ENCODE results near the gene POLN.
"Not testable (repeated sequence)": the region's sequence is repeated elsewhere in the genome, so short reads cannot be mapped to it uniquely, and the experiment has no call there.

POLN gene

DNA sequence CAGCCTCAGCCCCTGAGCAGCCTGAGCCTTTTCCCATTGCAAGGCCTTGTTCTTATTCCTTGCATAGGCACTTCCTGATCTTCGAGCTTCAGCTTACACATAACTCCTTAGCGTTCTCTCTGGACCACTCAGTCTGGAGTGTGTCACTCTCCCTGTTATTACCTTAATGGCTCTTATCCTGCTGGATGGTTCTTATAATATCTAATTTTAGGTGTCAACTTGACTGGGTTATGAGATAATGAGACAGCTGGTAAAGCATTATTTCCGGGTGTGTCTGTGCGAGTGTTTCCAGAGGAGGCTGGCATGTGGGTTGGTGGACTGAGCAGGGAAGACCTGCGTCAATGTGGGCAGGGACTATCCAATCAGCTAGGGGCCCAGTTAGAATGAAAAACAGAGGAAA is 75.7 kb downstream of the POLN start:
- Histone ChIP-seq H3K9ac (ENCODE audit: insufficient read length) (no peak overlapping the region), H3K9me3 (ENCODE audit: low read depth, low read length) (no peaks in the 10 kb centered on the region), H3K27ac (no peak overlapping the region), H3K36me3 (ENCODE audit: insufficient read depth, low read length) (no peaks in the 10 kb centered on the region; the same call in 1 of the 2 replicates), H3K4me3 (no peak overlapping the region)
- TF ChIP-seq EZH2 (IDR thresholded peaks at IDR 0.05) (no peak), FOXP2 (optimal IDR thresholded peaks at IDR 0.05; ENCODE audit: control extremely low read depth, extremely low read length, insufficient read depth) (no peak), POLR2AphosphoS5 (IDR thresholded peaks at IDR 0.05; ENCODE audit: borderline replicate concordance, low read depth, low read length) (no peak)
- DNase-seq (ENCODE audit: low read depth, low spot score) = no peak

DNA sequence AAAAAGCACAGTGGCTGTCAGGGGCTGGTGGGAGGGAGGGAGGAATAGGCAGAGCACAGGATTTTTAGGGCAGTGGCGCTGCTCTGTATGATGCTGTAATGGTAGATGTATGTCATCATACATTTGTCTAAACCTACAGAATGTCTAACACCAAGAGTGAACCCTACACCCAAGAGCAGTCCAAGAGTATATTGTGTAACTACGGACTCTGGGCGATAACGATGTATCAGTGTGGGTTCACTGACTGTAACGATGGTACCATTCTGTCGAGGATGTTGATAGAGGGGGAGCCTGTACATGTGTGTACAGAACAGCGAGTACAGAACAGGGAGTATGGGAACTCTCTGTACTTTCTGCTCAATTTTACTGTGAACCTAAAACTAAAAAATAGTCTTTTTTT is 76.5 kb downstream of the POLN start:
- no peak for TF ChIP-seq FOXP2 (optimal IDR thresholded peaks at IDR 0.05; ENCODE audit: control extremely low read depth, extremely low read length, insufficient read depth)
- TF ChIP-seq POLR2AphosphoS5 (IDR thresholded peaks at IDR 0.05; ENCODE audit: borderline replicate concordance, low read depth, low read length) = no peak
- Histone ChIP-seq H3K27ac (no peak overlapping the region), H3K4me3 (no peak overlapping the region), H3K9me3 (ENCODE audit: low read depth, low read length) (no peaks in the 10 kb centered on the region), H3K36me3 (ENCODE audit: insufficient read depth, low read length) (no peaks in the 10 kb centered on the region; the same call in 1 of the 2 replicates), H3K9ac (ENCODE audit: insufficient read length) (no peak overlapping the region)
- DNase-seq (ENCODE audit: low read depth, low spot score) = no peak

DNA sequence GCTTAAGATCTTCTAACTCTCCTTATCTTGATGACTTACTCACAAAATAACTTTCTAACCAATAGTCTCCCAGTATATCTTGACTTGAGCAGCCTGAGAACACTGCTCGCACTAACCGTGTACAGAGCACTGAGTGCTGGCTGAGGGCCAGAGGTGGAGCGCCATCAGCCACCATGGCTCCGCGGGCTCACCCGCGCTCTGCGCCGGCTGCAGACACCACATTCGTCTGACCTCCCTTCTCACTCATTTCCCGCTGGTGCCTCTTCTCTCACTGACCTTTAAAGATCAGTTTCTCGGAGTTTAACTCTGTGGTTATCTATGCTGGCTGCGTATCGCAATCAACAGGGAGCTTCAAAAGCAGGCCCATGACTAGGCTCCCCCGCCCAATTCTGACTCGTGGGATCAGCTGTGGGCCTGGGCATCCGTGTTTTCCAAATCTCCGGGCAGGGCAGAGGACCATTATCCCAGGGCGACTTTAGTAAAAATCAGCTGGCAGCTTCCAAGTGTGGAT is 78.6 kb downstream of the POLN start:
- TF ChIP-seq POLR2AphosphoS5 (IDR thresholded peaks at IDR 0.05; ENCODE audit: borderline replicate concordance, low read depth, low read length) (no peak), EZH2 (IDR thresholded peaks at IDR 0.05) (no peak), FOXP2 (optimal IDR thresholded peaks at IDR 0.05; ENCODE audit: control extremely low read depth, extremely low read length, insufficient read depth) (no peak)
- no peaks in the 10 kb centered on the region for H3K36me3 ChIP-seq (ENCODE audit: insufficient read depth, low read length)
- H3K27ac ChIP-seq = no peak overlapping the region
- H3K4me3 ChIP-seq = no peak overlapping the region
- no peak for DNase-seq (ENCODE audit: low read depth, low spot score)
- H3K9ac ChIP-seq (ENCODE audit: insufficient read length) = no peak overlapping the region
- no peaks in the 10 kb centered on the region for H3K9me3 ChIP-seq (ENCODE audit: low read depth, low read length)

DNA sequence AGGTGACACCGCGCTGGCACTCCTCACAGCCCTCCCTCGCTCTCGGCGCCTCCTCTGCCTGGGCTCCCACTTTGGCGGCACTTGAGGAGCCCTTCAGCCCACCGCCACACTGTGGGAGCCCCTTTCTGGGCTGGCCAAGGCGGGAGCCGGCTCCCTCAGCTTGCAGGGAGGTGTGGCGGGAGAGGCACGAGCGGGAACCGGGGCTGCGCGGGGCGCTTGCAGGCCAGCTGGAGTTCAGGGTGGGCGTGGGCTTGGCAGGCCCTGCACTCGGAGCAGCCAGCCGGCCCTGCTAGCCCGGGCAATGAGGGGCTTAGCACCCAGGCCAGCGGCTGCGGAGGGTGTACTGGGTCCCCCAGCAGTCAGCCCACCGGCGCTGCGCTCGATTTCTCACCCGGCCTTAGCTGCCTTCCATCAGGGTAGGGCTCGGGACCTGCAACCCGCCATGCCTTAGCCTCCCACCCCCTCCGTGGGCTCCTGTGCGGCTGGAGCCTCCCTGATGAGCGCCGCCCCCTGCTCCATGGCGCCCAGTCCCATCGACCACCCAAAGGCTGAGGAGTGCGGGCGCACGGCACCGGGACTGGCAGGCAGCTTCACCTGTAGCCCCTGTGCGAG is 80.7 kb downstream of the POLN start:
- not testable (repeated sequence) for H3K27ac ChIP-seq; H3K9ac ChIP-seq (ENCODE audit: insufficient read length); H3K9me3 ChIP-seq (ENCODE audit: low read depth, low read length); H3K4me3 ChIP-seq; DNase-seq (ENCODE audit: low read depth, low spot score); H3K36me3 ChIP-seq (ENCODE audit: insufficient read depth, low read length)

DNA sequence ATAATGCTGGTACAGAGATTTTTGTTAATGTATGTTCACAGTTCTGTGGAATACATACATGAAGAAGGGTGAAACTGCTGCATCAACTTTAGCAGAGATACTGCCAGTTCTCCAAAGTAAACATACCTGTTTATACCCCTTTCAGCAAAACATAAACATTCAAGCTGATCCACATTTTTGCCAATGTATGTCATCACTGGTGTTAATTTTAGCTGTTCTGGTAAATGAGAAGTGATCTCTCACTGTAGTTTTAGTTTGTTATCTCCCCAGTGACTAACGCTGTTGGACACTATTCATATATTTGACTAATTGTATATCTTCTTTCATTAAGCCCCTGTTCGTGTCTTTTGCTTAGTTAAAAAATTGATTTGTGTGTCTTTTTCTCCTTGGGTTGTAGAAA is 82.0 kb downstream of the POLN start:
- no peaks in the 10 kb centered on the region for H3K36me3 ChIP-seq (ENCODE audit: insufficient read depth, low read length)
- no peak overlapping the region for H3K9ac ChIP-seq (ENCODE audit: insufficient read length)
- no peak overlapping the region for H3K27ac ChIP-seq
- H3K9me3 ChIP-seq (ENCODE audit: low read depth, low read length) = no peaks in the 10 kb centered on the region
- DNase-seq (ENCODE audit: low read depth, low spot score) = no peak
- no peak overlapping the region for H3K4me3 ChIP-seq
- TF ChIP-seq EZH2 (IDR thresholded peaks at IDR 0.05) (no peak), FOXP2 (optimal IDR thresholded peaks at IDR 0.05; ENCODE audit: control extremely low read depth, extremely low read length, insufficient read depth) (no peak), POLR2AphosphoS5 (IDR thresholded peaks at IDR 0.05; ENCODE audit: borderline replicate concordance, low read depth, low read length) (no peak)

DNA sequence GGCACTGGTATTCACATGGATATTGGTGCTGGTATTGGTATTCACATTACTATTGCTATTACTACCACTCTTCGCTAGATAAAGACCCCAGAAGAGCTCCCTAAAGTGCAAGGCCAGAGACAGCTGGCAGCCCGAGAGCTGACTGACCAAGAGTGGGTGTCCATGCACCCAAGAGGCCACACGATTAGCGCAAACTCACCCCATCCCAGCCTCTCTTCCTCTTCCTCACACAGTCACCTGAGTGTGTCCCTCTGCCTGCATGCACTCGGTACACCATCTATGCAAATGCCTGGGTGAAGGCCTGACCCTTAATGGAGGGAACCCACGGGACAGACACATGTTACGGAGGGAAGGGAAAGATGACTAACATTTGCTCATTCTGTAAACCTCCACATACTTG is 86.7 kb downstream of the POLN start:
- H3K9me3 ChIP-seq (ENCODE audit: low read depth, low read length) = no peaks in the 10 kb centered on the region; the same call in 1 of the 2 replicates
- H3K4me3 ChIP-seq = no peak overlapping the region
- H3K27ac ChIP-seq = no peak overlapping the region
- H3K36me3 ChIP-seq (ENCODE audit: insufficient read depth, low read length) = no peaks in the 10 kb centered on the region
- no peak for TF ChIP-seq POLR2AphosphoS5 (IDR thresholded peaks at IDR 0.05; ENCODE audit: borderline replicate concordance, low read depth, low read length)
- TF ChIP-seq EZH2 (IDR thresholded peaks at IDR 0.05) = no peak
- no peak for TF ChIP-seq FOXP2 (optimal IDR thresholded peaks at IDR 0.05; ENCODE audit: control extremely low read depth, extremely low read length, insufficient read depth)
- no peak overlapping the region for H3K9ac ChIP-seq (ENCODE audit: insufficient read length)
- no peak for DNase-seq (ENCODE audit: low read depth, low spot score)

DNA sequence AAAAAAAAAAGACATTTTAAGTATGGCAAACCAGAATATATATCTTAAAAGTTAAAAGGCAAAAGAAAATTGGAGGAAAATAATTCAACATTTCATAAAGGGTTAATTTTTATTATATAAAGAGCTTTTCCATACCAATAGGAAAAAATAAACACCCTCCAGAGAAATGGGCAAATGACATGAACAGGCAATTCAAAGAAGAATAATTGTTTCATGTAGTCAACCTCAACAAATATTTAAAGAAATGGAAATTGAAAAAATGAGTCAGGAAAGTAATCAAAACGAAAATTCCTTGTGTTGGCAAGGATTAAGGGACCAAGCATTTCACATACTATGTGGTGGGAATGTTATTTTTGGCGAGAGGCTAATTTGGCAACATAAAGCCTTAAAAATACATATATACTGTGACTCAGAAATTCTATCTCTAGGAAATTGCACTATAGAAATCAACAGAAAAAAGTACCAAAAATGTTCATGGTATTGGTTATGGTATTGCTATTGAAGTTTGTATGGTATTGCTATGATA is 87.6 kb downstream of the POLN start:
- DNase-seq (ENCODE audit: low read depth, low spot score) = no peak
- Histone ChIP-seq H3K36me3 (ENCODE audit: insufficient read depth, low read length) (no peaks in the 10 kb centered on the region), H3K27ac (no peak overlapping the region), H3K4me3 (no peak overlapping the region), H3K9me3 (ENCODE audit: low read depth, low read length) (no peaks in the 10 kb centered on the region; the same call in 1 of the 2 replicates), H3K9ac (ENCODE audit: insufficient read length) (no peak overlapping the region)
- no peak for TF ChIP-seq POLR2AphosphoS5 (IDR thresholded peaks at IDR 0.05; ENCODE audit: borderline replicate concordance, low read depth, low read length)
- no peak for TF ChIP-seq FOXP2 (optimal IDR thresholded peaks at IDR 0.05; ENCODE audit: control extremely low read depth, extremely low read length, insufficient read depth)
- no peak for TF ChIP-seq EZH2 (IDR thresholded peaks at IDR 0.05)

DNA sequence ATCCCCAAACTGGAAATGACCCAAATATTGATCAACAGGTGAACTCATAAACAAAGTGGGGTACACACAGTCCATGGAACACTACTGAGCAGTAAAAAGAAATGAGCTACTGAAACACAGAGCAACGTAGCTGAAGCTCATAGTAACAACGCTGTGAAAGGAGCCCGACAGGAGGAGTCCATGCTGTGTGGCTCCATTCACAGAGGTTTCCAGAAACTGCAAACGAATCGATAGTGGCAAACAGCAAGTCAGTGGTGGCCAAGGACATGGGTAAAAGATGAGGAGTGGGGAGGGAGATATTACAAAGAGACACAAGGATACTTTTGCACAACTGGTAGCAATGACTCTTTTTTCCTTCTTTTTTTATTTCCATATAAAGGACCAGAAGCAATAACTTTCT is 90.4 kb downstream of the POLN start:
- no peak for TF ChIP-seq FOXP2 (optimal IDR thresholded peaks at IDR 0.05; ENCODE audit: control extremely low read depth, extremely low read length, insufficient read depth)
- TF ChIP-seq EZH2 (IDR thresholded peaks at IDR 0.05) = no peak
- TF ChIP-seq POLR2AphosphoS5 (IDR thresholded peaks at IDR 0.05; ENCODE audit: borderline replicate concordance, low read depth, low read length) = no peak

DNA sequence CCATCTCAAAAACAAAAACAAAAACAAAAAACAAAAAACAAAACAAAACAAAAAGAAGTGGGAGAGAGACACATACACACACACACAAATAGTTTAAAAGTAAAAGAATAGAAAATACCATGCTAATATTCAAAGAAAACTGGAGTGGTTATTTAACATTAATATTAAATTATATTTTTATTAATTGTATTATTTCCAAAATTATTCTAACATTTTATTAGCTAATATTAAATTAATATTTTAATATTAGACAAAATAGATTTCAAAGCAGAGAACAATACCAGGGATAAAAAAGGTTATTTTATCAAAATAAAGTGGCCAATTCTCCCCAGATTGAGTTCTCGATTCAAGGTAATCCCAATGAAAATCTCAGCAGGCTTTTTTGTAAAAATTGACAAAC is 91.8 kb downstream of the POLN start:
- H3K36me3 ChIP-seq (ENCODE audit: insufficient read depth, low read length) = no peaks in the 10 kb centered on the region
- no peak overlapping the region for H3K9ac ChIP-seq (ENCODE audit: insufficient read length)
- TF ChIP-seq EZH2 (IDR thresholded peaks at IDR 0.05) (no peak), POLR2AphosphoS5 (IDR thresholded peaks at IDR 0.05; ENCODE audit: borderline replicate concordance, low read depth, low read length) (no peak), FOXP2 (optimal IDR thresholded peaks at IDR 0.05; ENCODE audit: control extremely low read depth, extremely low read length, insufficient read depth) (no peak)
- H3K4me3 ChIP-seq = no peak overlapping the region
- no peaks in the 10 kb centered on the region; the same call in 1 of the 2 replicates for H3K9me3 ChIP-seq (ENCODE audit: low read depth, low read length)
- DNase-seq (ENCODE audit: low read depth, low spot score) = no peak
- H3K27ac ChIP-seq = no peak overlapping the region

More for the DNA sequence above, 90.4 kb downstream of the POLN start:
- DNase-seq (ENCODE audit: low read depth, low spot score) = no peak
- no peak overlapping the region for H3K4me3 ChIP-seq
- H3K36me3 ChIP-seq (ENCODE audit: insufficient read depth, low read length) = no peaks in the 10 kb centered on the region
- no peak overlapping the region for H3K9ac ChIP-seq (ENCODE audit: insufficient read length)
- no peaks in the 10 kb centered on the region; the same call in 1 of the 2 replicates for H3K9me3 ChIP-seq (ENCODE audit: low read depth, low read length)
- no peak overlapping the region for H3K27ac ChIP-seq

Measured in SK-N-MC (cell line).